K562 (cell line): Measurements from ENCODE around the gene TMEM131L. TPM values are rescaled to one million over a fixed set of nuclear protein-coding genes. Genes with fewer than 3 reads are reported as not detected.
A peak's percentile ranks its signal among the peaks of the same experiment; 100 is the strongest.

ENCODE experiments used
- CBX5 ChIP-seq: IDR thresholded peaks from 2 replicates; pipeline ENCODE4 v1.6.1; 2014; ENCODE audit warnings: low read depth, borderline replicate concordance
- CXXC5 ChIP-seq: fragments of 250-450 bp; sonication (Bioruptor Pico); IDR thresholded peaks from 2 replicates; pipeline ENCODE4 v1.8.0; 2022; ENCODE audit warnings: inconsistent platforms, mild to moderate bottlenecking, moderate library complexity
- EP300 ChIP-seq: IDR thresholded peaks from 2 replicates; pipeline ENCODE4 v1.6.1; 2012; ENCODE audit warnings: low read length, improper control_type of control experiment
- ETV1 ChIP-seq: fragments of 450-650 bp; conservative IDR thresholded peaks from 2 replicates; pipeline ENCODE4 v1.6.1; 2016; ENCODE audit warnings: missing genetic modification characterization, control low read depth, low read depth, missing compliant biosample characterization
- FOXJ3 ChIP-seq: sonication (generic); formaldehyde crosslinking; IDR thresholded peaks from 2 replicates; pipeline ENCODE4 v1.4.0; 2020; ENCODE audit warnings: mild to moderate bottlenecking, missing genetic modification reagents
- FOXM1 ChIP-seq, 2 experiments: fragments of 450-650 bp in 1 of 2; sonication (generic) in 1 of 2; formaldehyde crosslinking in 1 of 2; IDR thresholded peaks; 2 replicates each; pipeline versions ENCODE4 v1.6.1 to v1.9.0; 2017 to 2022; ENCODE audit warnings: low read depth in 2 of 2, mild to moderate bottlenecking in 2 of 2, missing genetic modification reagents in 1 of 2, moderate library complexity in 1 of 2
- MAFG ChIP-seq: fragments of 450-650 bp; conservative IDR thresholded peaks from 2 replicates; pipeline ENCODE4 v1.6.1; 2016; ENCODE audit warnings: missing genetic modification characterization, missing compliant biosample characterization
- MAX ChIP-seq: sonication (generic); formaldehyde crosslinking; IDR thresholded peaks from 2 replicates; pipeline ENCODE4 v1.9.0; 2022; ENCODE audit warnings: mild to moderate bottlenecking, missing genetic modification reagents
- MXD1 ChIP-seq: fragments of 250-450 bp; sonication (Bioruptor Pico); IDR thresholded peaks from 2 replicates; pipeline ENCODE4 v1.8.0; 2021; ENCODE audit warnings: borderline replicate concordance, mild to moderate bottlenecking, moderate library complexity; ENCODE audit not compliant: poor library complexity, severe bottlenecking
- NCOR1 ChIP-seq: fragments of 450-650 bp; IDR thresholded peaks from 2 replicates; pipeline ENCODE4 v1.6.1; 2016; ENCODE audit warnings: mild to moderate bottlenecking, moderate library complexity
- NONO ChIP-seq, 2 experiments: fragments of 200-400 bp in 1 of 2; fragments of 450-650 bp in 1 of 2; formaldehyde crosslinking in 1 of 2; IDR thresholded peaks; 2 replicates each; pipeline ENCODE4 v1.6.1; 2017; ENCODE audit warnings: low read depth in 2 of 2, mild to moderate bottlenecking in 2 of 2, moderate library complexity in 2 of 2, low read length in 1 of 2
- NR2C2 ChIP-seq, 2 experiments: fragments of 200-800 bp in 1 of 2; sonication (Bioruptor generic) in 1 of 2; sonication (generic) in 1 of 2; formaldehyde crosslinking in 1 of 2; IDR thresholded peaks; 2 replicates each; pipeline versions ENCODE4 v1.6.1 to v1.8.0; 2016 to 2022; ENCODE audit warnings: mild to moderate bottlenecking in 1 of 2, missing compliant biosample characterization in 1 of 2, missing genetic modification characterization in 1 of 2, missing genetic modification reagents in 1 of 2
- NR2F6 ChIP-seq: fragments of 450-650 bp; formaldehyde crosslinking; IDR thresholded peaks from 2 replicates; pipeline ENCODE4 v1.4.0; 2020; ENCODE audit warnings: mild to moderate bottlenecking
- NR3C1 ChIP-seq: sonication (generic); formaldehyde crosslinking; IDR thresholded peaks from 2 replicates; pipeline ENCODE4 v1.8.1; 2022; ENCODE audit warnings: missing genetic modification reagents
- RAD51 ChIP-seq: fragments of 450-650 bp; IDR thresholded peaks from 2 replicates; pipeline ENCODE4 v1.7.1; 2016; ENCODE audit warnings: low read depth, mild to moderate bottlenecking, borderline replicate concordance
- TRIM24 ChIP-seq, 2 experiments: fragments of 450-650 bp; IDR thresholded peaks; 2 replicates each; pipeline ENCODE4 v1.6.1; 2016
- U2AF1 ChIP-seq: fragments of 200-400 bp; formaldehyde crosslinking; optimal IDR thresholded peaks from 2 replicates; pipeline ENCODE3; 2017; ENCODE audit warnings: mild to moderate bottlenecking, low read depth, low read length, moderate library complexity
- VEZF1 ChIP-seq: fragments of 200-800 bp; sonication (Bioruptor generic); IDR thresholded peaks from 2 replicates; pipeline ENCODE4 v1.6.1; 2017; ENCODE audit warnings: missing genetic modification characterization, missing compliant biosample characterization
- ZNF232 ChIP-seq: sonication (generic); formaldehyde crosslinking; IDR thresholded peaks from 2 replicates; pipeline ENCODE4 v1.8.0; 2022; ENCODE audit warnings: mild to moderate bottlenecking, missing genetic modification reagents
- ZNF280B ChIP-seq: fragments of 250-450 bp; sonication (Bioruptor Pico); IDR thresholded peaks from 2 replicates; pipeline ENCODE4 v1.5.1; 2021; ENCODE audit warnings: mild to moderate bottlenecking
- polyA plus RNA-seq, 8 experiments: library from polyadenylated mRNA; depleted of rRNA in 4 of 8; stranded (reverse) in 5 of 8; unstranded in 3 of 8; fragments of >200 nt; fragmentation: Nextera tagmentation in 2 of 8; fragmentation: Illumina TruSeq in 1 of 8; extraction: Ambion mirVana in 2 of 8; extraction: Trizol in 1 of 8; gene quantifications; 2 replicates each; pipeline versions ENCODE4 v1.2.1 to v1.2.3, GENCODE V29; 2011 to 2014; ENCODE audit warnings: inconsistent platforms in 1 of 8, missing spikeins in 1 of 8
- total RNA-seq, 7 experiments: library from RNA; depleted of rRNA in 6 of 7; stranded (reverse); fragments of >200 nt in 6 of 7; fragmentation: Illumina TruSeq in 2 of 7; extraction: Trizol in 2 of 7; gene quantifications; 2 replicates each; pipeline versions ENCODE4 v1.2.1 to v1.2.3, GENCODE V29; 2011 to 2021; ENCODE audit warnings: low replicate concordance in 1 of 7

Gene TMEM131L
- total and polyA plus RNA-seq, 9 of the 15 experiments (the other 6 are each of a cell fraction or from before 2014, with no cell fraction given): 1.2 to 20.8 (median 12.9) TPM

- TF ChIP-seq MXD1 (CRISPR knock-in tag) (no peak), NCOR1 (no peak; the same call in 1 of the 2 replicates), ZNF280B (no peak), NR3C1 (CRISPR knock-in tag) (no peak), NONO (IDR thresholded peaks at IDR 0.05; ENCODE audit: low read depth in 2 of 2, low read length in 1 of 2) (no peak), TRIM24 (IDR thresholded peaks at IDR 0.05) (no peak), CXXC5 (CRISPR knock-in tag) (no peak), NR2F6 (CRISPR knock-in tag) (no peak), RAD51 (peak; percentile 43; the same call in 1 of the 2 replicates), ZNF232 (CRISPR knock-in tag) (no peak), CBX5 (no peak), VEZF1 (no peak), MAFG (tag) (no peak), MAX (CRISPR knock-in tag) (peak; percentile 49; the same call in 1 of the 2 replicates), U2AF1 (no peak), ETV1 (tag) (no peak), EP300 (peak; percentile 37; the same call in 1 of the 2 replicates), FOXM1 (IDR thresholded peaks at IDR 0.05; ENCODE audit: low read depth) (0 out of 2 replicates have a peak, but pooled peaks have one; percentile 13), FOXM1 (CRISPR knock-in tag; IDR thresholded peaks at IDR 0.05; ENCODE audit: low read depth) (no peak), NR2C2 (CRISPR knock-in tag; IDR thresholded peaks at IDR 0.05) (no peak), NR2C2 (tag; IDR thresholded peaks at IDR 0.05) (0 out of 2 replicates have a peak, but pooled peaks have one; percentile 25), FOXJ3 (CRISPR knock-in tag) (no peak)
Measured at GRCh38 chr4:153518637-153519389, 52.7 kb downstream of the TMEM131L start (continued).
